ENCODE measurements around the gene FILIP1.

DNA sequence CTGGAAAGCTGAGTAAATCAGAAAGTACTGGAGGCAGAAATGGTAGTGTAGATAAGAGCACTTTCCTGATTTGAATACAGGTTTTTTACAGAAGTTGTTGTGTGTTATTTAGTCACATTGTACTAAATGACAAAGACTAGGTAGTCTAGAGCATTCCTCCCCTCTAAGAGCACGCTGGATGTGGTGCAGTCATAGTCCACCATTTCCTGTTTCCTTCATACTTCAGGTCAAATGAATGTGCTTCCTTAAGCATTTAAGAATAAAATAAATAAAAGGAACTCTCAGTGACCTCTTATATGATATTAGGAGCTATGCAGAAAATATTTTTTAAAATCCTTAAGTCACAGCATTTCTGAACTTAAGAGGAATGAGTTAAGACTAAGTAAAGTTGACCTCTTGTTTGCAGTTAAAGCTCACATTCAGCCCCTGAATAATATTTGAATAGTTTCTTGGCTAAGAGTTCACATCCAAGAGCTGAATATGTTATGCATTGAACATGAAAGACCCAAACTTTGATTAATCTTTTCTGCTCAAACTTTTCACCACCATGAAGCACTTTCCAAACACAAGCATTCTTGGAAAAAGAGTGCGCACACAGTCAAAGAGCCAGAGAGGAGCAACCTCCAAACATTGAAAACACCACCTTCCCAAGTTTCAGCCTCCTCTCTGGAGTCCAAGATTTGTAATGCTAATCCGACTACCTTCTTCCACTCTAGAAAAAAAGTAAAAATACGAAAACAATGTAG, 155.6 kb downstream of the FILIP1 start:
- TF ChIP-seq, protein P1, sequence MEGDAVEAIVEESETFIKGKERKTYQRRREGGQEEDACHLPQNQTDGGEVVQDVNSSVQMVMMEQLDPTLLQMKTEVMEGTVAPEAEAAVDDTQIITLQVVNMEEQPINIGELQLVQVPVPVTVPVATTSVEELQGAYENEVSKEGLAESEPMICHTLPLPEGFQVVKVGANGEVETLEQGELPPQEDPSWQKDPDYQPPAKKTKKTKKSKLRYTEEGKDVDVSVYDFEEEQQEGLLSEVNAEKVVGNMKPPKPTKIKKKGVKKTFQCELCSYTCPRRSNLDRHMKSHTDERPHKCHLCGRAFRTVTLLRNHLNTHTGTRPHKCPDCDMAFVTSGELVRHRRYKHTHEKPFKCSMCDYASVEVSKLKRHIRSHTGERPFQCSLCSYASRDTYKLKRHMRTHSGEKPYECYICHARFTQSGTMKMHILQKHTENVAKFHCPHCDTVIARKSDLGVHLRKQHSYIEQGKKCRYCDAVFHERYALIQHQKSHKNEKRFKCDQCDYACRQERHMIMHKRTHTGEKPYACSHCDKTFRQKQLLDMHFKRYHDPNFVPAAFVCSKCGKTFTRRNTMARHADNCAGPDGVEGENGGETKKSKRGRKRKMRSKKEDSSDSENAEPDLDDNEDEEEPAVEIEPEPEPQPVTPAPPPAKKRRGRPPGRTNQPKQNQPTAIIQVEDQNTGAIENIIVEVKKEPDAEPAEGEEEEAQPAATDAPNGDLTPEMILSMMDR (IDR thresholded peaks at IDR 0.05; ENCODE audit: borderline replicate concordance, extremely low read depth, low read length, poor library complexity, severe bottlenecking), result no peak
- no peak for TF ChIP-seq EZH2 (IDR thresholded peaks at IDR 0.05; ENCODE audit: borderline replicate concordance, low read depth, low read length, severe bottlenecking)

Data from DND-41 (cell line).